22Rv1 (cell line): ENCODE measurements around the gene NRG3.

ENCODE experiments used
- CTCF ChIP-seq: fragments of 450-650 bp; IDR thresholded peaks from 2 replicates; pipeline ENCODE4 v1.5.1; 2017; ENCODE audit warnings: mild to moderate bottlenecking
- ZFX ChIP-seq: fragments of 450-650 bp; IDR thresholded peaks from 2 replicates; pipeline ENCODE4 v1.6.1; 2017; ENCODE audit warnings: antibody characterized with exemption, borderline replicate concordance

DNA sequence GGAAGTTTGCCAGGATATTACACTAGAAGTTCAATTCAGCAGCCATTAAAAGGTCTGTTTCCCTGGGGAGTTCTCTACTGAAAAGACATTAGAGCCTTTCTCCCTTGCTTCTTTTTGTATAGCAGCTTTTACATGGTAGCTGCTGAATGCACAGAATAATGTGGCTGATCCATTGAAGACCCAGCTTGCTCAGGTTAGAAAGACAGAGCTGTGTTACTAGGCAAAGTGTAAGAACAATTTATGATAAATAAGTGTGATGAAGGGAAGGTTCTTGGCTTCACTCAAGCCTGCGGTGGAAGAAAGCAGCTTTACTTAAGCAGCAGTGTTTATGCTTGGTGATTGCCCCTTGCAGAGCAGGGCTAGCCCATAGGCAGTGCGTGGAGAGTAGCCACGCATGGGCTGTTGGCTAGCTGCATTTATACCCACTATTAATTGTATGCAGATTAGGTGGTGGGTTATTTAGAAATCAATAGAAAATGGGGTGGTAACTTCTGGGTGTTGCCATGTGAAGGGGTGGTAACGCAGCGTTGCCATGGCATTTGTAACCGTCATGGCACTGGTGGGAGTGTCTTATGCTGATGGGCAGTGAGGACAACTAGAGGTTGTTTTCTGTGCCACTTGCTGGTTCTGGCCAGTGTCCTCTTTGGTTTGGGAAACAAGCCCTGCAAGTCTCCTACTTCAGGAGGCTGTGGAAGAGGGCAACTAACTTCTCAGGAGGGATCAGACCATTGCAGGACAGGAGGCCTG is 942.9 kb downstream of the NRG3 start:
- TF ChIP-seq ZFX (no peak), CTCF (no peak)
